ENCODE results near the gene RASGEF1C.

RASGEF1C gene

GRCh38 chr5:180052211-180052818 lies 156.7 kb downstream of the RASGEF1C start:
- Histone ChIP-seq H3K4me1 (ENCODE audit: insufficient read depth, low read length, poor library complexity, severe bottlenecking) (peaks cover 38% of the 10 kb centered on the region), H3K4me3 (ENCODE audit: low read length, poor library complexity, severe bottlenecking) (no peak overlapping the region), H3K4me2 (ENCODE audit: low read depth, low read length, poor library complexity, severe bottlenecking) (no peak overlapping the region), H2AFZ (ENCODE audit: low read length) (no peak overlapping the region), H4K20me1 (ENCODE audit: insufficient read depth, low read length, poor library complexity, severe bottlenecking) (peaks cover 23% of the 10 kb centered on the region), H3K27me3 (ENCODE audit: insufficient read depth, low read length, poor library complexity, severe bottlenecking) (no peaks in the 10 kb centered on the region), H3K36me3 (ENCODE audit: insufficient read depth, low read length) (no peaks in the 10 kb centered on the region), H3K9me2 (replicated peaks; ENCODE audit: low read depth, low read length) (no peaks in the 10 kb centered on the region), H3K9me3 (ENCODE audit: insufficient read depth, low read depth, low read length) (no peaks in the 10 kb centered on the region), H3K79me2 (ENCODE audit: insufficient read depth, low read length) (peaks cover 92% of the 10 kb centered on the region), H3K9ac (ENCODE audit: low read depth, low read length, poor library complexity, severe bottlenecking) (no peak overlapping the region), H3F3A (ENCODE audit: low read depth) (no peaks in the 10 kb centered on the region)
- TF ChIP-seq, protein P1, sequence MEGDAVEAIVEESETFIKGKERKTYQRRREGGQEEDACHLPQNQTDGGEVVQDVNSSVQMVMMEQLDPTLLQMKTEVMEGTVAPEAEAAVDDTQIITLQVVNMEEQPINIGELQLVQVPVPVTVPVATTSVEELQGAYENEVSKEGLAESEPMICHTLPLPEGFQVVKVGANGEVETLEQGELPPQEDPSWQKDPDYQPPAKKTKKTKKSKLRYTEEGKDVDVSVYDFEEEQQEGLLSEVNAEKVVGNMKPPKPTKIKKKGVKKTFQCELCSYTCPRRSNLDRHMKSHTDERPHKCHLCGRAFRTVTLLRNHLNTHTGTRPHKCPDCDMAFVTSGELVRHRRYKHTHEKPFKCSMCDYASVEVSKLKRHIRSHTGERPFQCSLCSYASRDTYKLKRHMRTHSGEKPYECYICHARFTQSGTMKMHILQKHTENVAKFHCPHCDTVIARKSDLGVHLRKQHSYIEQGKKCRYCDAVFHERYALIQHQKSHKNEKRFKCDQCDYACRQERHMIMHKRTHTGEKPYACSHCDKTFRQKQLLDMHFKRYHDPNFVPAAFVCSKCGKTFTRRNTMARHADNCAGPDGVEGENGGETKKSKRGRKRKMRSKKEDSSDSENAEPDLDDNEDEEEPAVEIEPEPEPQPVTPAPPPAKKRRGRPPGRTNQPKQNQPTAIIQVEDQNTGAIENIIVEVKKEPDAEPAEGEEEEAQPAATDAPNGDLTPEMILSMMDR (conservative IDR thresholded peaks at IDR 0.05; ENCODE audit: low read length): no peak
